GM10847 (cell line): ENCODE data around the gene IL27RA.

ENCODE experiments used
- POLR2A ChIP-seq: IDR thresholded peaks from 2 replicates; pipeline ENCODE4 v1.6.1; 2011; ENCODE audit not compliant: insufficient read length; ENCODE audit errors: extremely low read depth

The IL27RA gene

GRCh38 chr19:13995017-13995728 is 36.4 kb upstream of the IL27RA start:
- no peak for TF ChIP-seq POLR2A

GRCh38 chr19:13995878-13996765 is 35.4 kb upstream of the IL27RA start:
- no peak for TF ChIP-seq POLR2A

DNA sequence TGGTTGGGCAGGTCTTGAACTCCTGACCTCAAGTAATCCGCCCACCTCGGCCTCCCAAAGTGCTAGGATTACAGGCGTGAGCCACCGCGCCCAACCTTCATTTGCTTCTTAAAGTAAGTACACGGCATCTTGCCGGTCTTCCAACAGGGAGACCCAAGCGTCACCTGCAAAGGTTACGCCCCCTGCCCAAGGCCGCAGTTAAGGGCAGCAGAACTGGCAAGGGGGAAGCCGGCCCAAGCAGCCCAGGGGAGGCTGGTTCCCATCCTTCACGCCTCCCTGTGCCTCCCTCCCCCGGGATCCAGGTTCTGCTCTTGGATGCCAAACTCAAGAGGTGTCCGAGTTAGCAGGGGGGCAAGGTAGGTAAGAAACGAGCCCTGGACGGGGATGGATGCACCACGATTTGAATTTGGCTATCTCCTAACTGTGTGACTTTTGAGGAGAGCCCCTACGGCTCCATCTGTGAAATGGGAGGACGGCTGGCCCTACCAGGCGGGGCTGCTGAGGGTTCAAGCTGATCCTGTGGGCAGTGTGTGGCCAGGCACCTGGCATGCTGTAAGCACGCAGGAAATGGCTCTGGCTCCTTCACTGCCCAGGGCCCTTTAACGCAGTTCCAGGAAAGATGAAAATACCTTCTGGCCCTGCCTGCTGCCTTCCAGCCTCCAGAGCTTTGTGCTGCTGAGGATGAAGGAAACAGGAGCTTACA is 34.5 kb upstream of the IL27RA start:
- no peak for TF ChIP-seq POLR2A

DNA sequence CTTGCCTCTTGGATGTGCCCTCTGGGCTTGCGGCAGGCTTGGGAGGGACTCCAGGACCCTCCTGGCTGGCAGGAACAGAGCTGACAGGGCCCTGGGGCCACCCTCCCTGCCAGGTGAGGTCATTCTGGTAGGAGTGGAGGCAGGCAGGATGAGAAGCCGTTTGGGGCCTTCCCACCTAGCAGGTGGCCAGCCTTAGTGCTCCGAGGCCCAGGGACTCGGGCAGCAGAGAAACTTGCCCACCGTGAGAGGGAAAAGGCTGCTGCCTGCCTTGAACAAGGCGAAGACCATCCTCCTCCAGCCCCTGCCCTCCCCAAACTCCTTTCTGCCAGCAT is 34.0 kb upstream of the IL27RA start:
- no peak for TF ChIP-seq POLR2A

GRCh38 chr19:13998426-13998825 is 33.1 kb upstream of the IL27RA start:
- no peak for TF ChIP-seq POLR2A

- TF ChIP-seq POLR2A = no peak
Observed at GRCh38 chr19:13999085-13999484, 32.5 kb upstream of the IL27RA start.

GRCh38 chr19:14000691-14001375 is 30.7 kb upstream of the IL27RA start:
- TF ChIP-seq POLR2A = no peak

DNA sequence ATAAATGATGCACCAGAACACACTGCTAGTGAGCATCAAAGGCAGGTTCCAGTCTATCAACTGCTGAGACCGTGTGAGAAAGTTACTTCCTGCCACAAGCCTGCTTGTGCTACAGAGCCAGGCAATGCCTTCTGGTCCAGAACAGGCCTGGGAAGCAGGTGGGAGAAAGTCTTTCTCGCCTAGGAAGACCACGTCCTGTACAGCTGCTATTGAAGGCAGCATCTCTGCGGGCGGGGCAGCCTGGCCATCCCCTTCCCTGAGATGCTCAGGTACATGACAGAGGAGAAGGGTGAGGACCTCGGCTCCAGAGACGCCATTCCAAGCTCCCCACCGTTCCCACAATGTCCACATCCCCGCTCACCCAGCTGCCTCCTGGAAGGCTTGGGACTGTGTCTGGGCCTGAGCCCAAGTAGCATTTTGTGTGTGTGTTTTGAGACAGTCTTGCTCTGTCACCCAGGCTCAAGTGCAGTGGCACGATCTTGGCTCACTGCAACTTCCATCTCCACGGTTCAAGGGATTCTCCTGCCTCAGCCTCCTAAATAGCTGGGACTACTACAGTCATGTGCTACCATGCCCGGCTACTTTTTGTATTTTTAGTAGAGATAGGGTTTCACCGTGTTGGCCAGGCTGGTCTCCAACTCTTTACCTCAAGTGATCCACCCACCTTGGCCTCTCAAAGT is 28.9 kb upstream of the IL27RA start:
- no peak for TF ChIP-seq POLR2A

DNA sequence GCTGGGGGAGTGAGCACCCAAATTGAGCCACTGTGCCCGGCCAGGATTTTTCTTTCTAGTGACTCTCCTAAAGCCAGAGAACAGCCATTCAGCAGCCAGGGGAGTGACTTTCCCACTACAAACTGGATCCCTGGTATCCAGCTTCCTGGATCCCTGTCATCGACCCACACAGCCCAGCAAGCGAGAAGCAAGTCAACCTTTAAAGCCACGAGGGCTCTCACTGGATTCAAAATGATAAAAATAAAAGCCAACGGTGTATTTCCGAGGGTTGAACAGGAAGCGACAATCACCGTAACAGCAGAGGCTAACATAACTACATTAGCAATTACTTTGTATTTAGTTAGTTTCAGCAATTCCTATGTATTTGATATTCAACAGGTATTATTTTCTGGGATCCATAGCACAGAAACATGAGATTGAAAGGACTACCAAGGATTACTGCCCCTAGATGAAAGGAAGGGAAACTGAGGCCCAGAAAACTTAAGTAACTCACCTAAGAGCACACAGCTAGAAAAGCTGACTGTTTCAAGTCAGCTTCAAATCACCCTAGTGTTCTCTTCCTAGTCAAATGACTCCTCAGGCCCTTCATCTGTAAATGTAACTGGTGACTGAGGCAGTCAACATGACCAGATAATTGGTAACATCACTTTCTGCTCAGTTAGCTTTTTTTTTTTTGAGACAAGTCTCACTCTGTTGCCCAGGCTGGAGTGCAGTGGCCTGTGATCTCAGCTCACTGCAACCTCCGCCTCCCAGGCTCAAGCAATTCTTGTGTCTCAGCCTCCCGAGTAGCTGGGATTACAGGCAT is 28.1 kb upstream of the IL27RA start:
- TF ChIP-seq POLR2A = no peak

DNA sequence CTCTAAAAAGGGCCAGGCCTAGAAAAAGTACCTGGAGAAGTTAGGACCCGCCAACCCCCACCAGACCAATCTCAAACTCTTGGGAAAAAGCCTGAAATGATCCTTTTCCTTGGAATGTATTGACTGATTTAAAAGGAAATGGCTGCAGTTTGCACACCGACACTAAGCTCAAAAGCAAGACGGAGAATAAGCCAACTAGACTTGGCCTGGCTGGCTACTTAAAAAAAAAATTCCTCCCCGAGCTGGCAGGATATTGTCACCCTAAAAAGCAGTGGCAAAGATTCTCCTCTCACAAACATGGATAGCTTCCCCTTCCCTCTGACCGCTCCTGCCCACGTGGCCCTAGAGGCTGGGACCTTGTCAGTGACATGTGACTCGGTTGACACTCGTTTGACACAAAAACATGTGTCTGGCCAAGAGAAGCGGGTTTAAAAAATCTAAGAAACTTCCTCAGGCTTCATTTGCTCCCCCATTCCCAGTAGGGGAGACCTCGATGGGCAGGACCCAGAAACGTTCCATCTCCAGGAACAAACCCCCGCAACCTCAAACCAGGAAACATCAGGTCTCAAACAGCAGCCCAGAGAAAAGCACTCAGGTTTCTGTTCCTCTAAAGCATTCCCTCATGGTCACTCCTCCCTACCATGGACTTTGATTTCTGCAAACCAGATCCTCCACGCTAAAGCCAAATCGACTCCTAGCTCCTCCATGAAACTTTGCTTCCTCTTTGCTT is 26.8 kb upstream of the IL27RA start:
- TF ChIP-seq POLR2A = no peak

GRCh38 chr19:14005349-14006084 is 26.0 kb upstream of the IL27RA start:
- TF ChIP-seq POLR2A = peak; percentile 55

DNA sequence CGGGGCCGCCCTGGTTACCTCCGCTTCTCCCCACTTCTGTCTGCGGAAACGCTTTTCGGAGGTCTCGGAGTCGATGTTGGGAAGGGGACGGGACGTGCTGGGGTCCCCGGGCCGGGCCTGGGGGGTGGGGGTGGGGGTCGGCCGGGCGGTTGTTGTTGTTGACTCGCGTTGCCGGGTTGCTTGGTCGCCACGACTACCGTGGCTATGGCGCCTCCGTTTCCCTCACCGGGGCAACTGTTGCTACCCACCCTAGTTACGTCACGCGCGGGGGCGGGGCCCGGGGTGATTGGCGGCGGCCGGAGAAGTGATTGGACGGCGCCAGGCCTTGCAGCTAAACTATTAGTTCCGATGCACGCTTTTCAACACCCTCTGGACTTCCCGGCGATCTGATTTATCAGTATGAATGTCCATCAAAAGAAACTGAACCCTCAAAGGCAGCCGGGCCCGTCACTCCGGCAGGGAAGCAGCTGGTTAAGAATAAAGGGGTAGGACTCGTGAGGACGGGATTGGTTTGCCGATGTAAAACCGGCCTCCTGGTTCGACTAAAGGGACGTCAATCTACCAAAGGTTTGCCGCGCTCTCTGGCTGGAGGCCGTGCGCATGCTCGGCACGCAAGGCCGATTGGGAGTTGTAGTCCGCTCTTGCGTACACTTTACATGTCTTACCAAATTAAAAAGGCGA is 25.3 kb upstream of the IL27RA start, which contains the start of gene RFX1:
Gene RFX1 (minus strand): TSS at position 236 of the 681 bp plus-strand sequence. CDS start 12,477 bp downstream, outside the sequence.
- TF ChIP-seq POLR2A = peak; percentile 0
